Gastrocnemius medialis (tissue), 4 donors: Measurements from ENCODE around the gene RPS6KA2.

Source experiments
- POLR2A ChIP-seq, 2 donors: fragments of 450-650 bp; IDR thresholded peaks; one replicate each; pipeline ENCODE4 v1.6.1; 2017; ENCODE audit warnings: antibody characterized with exemption in 2 of 2, mild to moderate bottlenecking in 2 of 2, moderate library complexity in 2 of 2
- TF ChIP-seq, protein P1 (sequence below), 5 experiments: fragments of 450-650 bp in 3 of 5; fragments of 200-600 bp in 2 of 5; sonication (generic) in 2 of 5; IDR thresholded peaks in 4 of 5; conservative IDR thresholded peaks in 1 of 5; 1 replicate in 4 of 5; 2 replicates in 1 of 5; pipeline ENCODE4 v1.5.1; 2016 to 2019; ENCODE audit warnings: antibody characterized with exemption in 5 of 5, mild to moderate bottlenecking in 3 of 5, moderate library complexity in 3 of 5

DNA sequence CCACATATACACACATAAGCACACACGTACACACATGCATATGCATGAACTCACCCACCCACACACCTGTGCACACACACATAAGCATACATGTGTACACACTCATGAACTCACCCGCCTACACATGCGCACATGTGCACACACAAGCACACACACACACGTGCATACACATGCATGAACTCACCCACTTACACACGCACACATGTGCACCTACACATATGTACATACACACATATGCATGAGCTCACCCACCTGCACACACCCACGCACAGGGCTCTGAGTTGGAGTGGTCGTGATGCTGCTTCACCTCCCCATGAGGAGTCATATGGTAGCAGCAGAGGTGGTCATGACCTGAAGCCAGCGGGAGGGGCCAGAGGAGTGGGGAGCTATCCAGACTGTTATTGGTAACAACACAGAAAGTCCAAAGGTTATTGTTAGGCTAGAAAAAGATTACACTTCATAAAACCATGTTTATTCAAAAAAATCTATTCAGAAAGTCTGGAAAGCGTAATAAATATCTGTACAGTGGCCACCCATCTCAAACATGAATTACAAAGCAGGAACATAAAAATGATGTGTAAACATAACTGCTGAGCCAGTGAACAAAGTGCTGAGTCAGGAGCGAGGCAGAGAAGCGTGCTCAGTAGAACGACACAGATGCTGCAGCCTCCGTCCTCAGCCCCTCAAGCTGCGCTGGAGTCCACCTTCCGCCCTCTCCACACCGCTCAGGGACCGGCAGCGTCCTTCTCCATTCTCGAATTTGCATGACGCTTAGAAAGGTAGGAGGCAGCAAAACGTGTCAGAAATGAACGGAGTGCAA is 217.9 kb downstream of the RPS6KA2 start:
- TF ChIP-seq, protein P1, sequence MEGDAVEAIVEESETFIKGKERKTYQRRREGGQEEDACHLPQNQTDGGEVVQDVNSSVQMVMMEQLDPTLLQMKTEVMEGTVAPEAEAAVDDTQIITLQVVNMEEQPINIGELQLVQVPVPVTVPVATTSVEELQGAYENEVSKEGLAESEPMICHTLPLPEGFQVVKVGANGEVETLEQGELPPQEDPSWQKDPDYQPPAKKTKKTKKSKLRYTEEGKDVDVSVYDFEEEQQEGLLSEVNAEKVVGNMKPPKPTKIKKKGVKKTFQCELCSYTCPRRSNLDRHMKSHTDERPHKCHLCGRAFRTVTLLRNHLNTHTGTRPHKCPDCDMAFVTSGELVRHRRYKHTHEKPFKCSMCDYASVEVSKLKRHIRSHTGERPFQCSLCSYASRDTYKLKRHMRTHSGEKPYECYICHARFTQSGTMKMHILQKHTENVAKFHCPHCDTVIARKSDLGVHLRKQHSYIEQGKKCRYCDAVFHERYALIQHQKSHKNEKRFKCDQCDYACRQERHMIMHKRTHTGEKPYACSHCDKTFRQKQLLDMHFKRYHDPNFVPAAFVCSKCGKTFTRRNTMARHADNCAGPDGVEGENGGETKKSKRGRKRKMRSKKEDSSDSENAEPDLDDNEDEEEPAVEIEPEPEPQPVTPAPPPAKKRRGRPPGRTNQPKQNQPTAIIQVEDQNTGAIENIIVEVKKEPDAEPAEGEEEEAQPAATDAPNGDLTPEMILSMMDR (IDR thresholded peaks at IDR 0.05 in 4 of 5, conservative IDR thresholded peaks at IDR 0.05 in 1 of 5), result no peak
- TF ChIP-seq POLR2A (IDR thresholded peaks at IDR 0.05), result no peak
